HG02852 (cell line): ENCODE measurements around the gene MAP2K1.
A peak's percentile ranks its signal among the peaks of the same experiment; 100 is the strongest.
"Not testable (repeated sequence)": the region's sequence is repeated elsewhere in the genome, so short reads cannot be mapped to it uniquely, and the experiment has no call there.

Experiments used
- ATAC-seq: cut with Tn5 transposase; IDR thresholded peaks from one replicate; pipeline ENCODE4 v1.9.1; 2021; ENCODE audit warnings: mild to moderate bottlenecking, moderate library complexity; ENCODE audit not compliant: unreplicated experiment

Gene MAP2K1

DNA sequence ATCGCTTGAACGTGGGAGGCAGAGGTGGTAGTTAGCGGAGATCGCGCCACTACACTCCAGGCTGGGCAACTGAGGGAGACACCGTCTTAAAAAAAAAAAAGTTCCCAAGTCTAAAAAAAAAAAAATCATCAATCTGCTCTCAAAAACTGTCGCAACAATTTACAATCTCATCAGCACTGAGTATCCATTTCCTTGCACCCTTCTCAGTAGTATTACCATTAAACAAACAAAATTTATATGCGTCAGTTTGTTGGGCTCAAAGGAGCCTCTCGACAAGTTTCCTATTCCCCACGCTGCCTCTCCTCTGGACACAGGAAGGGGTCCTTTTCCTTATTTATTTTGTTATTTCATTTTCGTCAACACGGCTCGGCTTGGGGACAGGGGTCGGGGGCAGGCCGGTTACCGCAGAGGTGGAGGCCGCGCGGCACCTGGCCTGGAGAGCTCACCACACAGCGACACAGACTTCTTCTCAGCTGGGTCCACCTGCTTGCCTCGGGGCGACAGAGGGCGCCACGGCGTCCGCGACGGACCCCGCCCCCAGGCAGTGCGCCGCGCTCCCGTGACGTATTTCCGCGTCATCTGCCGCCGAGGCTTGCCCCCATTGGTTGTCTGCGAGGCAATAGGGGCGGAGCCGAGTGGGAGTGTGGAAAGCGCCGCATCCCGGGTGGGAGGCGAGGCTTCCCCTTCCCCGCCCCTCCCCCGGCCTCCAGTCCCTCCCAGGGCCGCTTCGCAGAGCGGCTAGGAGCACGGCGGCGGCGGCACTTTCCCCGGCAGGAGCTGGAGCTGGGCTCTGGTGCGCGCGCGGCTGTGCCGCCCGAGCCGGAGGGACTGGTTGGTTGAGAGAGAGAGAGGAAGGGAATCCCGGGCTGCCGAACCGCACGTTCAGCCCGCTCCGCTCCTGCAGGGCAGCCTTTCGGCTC, at the start of gene MAP2K1:
Gene MAP2K1, plus strand, starts transcription at position 709 of the 920 bp plus-strand sequence. CDS start 436 bp downstream, outside the sequence.
- peak; percentile 74 for ATAC-seq

GRCh38 chr15:66348530-66348929, 38.2 kb upstream of the MAP2K1 start:
- ATAC-seq = not testable (repeated sequence)

DNA sequence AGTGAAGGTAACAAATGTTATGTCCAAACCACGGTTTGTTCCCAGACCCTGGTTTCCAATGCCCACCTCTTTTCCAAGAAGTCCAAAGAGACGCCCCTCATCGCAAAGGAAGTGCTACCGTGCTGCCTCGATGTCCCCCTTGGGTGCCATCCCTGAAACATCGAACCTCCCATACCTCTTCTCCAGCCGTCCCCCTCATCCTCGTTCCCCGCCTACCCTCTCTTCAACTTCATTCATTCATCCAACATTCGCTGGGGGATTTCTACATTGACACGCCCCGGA, 30.7 kb upstream of the MAP2K1 start:
- ATAC-seq = peak; percentile 10

DNA sequence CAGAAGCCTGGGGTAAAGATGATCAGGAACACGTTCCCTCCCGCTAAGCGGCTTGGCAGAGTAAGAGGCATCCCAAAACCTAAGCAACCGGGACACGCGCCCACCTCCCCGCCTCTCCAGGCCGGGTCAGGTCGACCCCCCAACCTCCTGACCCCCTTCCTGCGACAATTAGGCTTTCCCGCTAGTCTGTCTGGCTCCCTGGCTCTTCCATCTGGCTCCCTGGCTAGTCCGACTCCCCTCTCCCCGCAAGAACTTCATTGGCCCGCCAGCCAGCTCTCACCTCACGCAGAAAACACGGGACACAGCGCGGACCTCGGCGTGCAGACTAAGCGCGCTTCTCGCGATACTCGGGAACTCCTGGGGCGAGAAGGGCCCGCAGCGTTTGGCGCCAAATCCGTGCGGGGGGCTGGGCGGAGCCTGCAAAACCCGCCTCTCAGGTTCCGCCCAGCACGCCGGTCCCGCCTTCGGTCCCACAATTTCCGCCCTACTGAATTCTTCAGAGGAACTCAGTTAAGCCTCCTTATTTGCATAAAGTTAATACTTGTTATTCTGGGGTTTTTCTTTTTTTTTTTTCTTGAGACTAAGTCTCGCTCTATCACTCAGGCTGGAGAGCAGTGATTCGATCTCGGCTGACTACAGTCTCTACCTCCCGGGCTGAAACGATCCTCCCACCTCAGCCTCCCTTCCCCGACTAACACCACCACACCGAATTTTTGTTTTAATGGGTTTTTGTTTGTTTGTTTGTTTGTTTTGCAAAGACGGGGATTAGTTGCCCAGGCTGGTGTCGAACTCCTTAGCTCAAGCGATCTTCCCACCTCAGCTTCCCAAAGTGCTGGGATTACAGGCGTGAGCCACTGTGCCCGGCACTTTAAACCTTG, 30.1 kb upstream of the MAP2K1 start, which contains the start of gene TIPIN:
Gene TIPIN, minus strand, starts transcription at position 327 of the 878 bp plus-strand sequence. CDS start 3,738 bp downstream, outside the sequence.
- peak; percentile 87 for ATAC-seq

- ATAC-seq = no peak
These were observed 27.0 kb upstream of the MAP2K1 start for GRCh38 chr15:66359740-66360139.

DNA sequence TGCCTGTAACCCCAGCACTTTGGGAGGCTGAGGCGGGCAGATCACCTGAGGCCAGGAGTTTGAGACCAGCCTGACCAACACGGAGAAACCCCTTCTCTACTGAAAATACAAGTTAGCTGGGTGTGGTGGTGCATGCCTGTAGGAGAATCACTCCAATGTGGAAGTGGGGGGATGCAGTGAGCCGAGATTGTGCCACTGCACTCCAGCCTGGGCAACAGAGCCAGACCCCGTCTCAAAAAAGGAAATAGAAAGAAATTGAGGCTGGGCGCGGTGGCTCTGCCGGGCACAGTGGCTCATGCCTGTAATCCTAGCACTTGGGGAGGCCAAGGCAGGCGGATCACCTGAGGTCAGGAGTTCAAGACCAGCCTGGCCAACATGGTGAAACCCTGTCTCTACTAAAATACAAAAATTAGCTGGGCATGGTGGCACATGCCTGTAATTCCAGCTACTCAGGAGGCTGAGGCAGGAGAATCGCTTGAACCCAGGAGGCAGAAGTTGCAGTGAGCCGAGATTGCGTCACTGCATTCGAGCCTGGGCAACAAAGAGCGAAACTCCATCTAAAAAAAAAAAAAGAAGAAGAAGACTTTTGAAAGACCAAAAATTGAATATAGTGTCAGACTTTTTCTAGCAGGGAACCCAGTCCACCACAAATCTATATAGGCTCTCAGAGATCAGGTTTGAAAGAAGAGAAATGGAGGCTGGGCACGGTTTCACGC, 24.8 kb upstream of the MAP2K1 start:
- ATAC-seq = not testable (repeated sequence)

DNA sequence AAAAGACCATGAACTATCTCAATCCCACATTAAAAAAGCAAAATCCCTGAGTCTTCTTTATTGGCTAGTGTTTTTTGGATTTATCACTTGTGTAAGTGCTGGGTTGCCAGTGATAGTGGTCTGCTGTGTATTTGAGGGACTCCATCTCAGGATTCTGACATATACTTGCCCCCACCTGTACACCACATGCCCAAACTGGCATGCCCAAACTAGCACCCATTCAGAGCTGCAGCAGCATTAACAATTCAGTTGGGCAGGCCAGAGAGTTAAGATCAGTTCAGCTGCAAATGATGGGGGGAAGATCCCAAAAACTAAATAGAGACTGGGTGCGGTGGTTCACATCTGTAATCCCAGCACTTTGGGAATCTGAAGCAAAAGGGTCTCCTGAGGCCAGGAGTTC, 23.9 kb upstream of the MAP2K1 start:
- no peak for ATAC-seq

DNA sequence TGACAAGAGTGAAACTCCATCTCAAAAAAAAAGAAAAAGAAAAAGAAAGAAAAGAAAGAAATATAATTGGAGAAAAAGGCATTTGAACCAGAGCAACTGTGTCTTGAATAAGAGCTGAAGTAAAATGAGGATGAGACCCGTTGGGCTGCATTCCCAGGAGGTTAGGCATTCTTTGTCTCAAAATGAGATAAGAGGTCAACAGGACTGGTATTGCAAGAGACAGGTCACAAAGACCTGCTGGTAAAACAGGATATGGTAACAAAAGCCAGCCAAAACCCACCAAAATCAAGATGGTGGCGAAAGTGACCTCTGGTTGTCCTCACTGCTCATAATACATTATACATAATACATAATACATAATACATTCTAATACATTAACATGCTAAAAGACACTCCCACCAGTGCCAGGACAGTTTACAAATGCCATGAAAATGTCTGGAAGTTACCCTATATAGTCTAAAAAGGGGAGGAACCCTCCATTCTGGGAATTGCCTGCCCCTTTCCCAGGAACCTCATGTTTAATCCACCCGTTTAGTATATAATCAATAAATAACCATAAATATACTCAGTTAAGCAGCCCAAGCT, 21.7 kb upstream of the MAP2K1 start:
- no peak for ATAC-seq

DNA sequence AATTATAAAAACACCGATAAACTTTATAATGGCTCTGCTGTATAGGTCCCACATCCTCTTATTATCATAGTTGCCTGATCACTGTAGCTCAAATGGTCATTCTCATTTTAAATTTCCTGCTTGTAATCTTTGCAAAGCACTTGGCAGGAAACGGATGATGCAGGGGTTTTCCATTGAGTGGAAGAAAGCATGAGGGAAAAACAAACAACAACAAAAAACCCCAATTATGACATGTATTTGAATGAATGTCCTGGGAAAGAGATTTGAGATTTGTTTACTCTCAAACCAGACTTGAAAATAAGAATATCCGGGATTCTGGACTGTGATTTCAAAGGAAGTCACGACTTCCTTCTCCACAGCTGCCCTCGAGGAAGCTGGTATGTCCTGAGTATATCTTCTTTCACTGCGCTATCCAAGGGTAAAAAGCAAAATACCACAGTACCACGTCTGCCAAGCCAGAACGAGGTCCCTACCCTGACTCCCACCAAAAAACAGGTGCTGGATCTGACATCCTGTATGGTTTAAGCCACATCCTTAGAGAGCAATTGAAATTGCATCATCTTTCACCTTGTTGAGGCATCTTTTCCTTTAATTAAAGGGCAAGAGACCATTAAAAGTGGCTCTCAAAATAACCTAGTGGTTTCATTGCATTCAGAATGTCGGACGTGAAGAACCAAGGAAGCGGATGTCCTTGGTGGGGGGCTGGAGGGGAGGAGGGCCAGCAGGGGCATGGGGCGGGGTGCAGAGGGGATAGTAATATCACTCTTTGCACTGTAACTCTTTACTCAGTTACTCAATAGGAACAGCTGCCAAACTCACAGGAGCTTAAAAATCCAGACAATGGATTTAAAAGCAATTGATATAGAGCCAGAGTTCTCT, 16.7 kb upstream of the MAP2K1 start:
- no peak for ATAC-seq

DNA sequence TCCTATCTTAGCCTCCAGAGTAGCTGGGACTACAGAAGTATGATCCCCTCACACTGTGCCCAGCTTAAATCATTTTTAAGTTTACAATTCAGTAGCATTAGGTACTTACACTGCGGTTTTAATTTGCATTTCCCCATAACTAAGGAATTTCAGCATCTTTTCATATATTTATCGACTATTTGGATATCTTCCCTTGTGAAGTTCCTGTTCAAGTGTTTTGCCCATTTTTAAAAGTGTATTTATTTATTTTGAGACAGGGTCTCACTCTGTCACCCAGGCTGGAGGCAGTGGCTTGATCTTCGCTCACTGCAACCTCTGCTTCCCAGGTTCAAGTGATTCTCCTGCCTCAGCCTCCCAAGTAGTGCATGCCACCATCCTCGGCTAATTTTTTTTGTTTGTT, 12.5 kb upstream of the MAP2K1 start:
- ATAC-seq = no peak

DNA sequence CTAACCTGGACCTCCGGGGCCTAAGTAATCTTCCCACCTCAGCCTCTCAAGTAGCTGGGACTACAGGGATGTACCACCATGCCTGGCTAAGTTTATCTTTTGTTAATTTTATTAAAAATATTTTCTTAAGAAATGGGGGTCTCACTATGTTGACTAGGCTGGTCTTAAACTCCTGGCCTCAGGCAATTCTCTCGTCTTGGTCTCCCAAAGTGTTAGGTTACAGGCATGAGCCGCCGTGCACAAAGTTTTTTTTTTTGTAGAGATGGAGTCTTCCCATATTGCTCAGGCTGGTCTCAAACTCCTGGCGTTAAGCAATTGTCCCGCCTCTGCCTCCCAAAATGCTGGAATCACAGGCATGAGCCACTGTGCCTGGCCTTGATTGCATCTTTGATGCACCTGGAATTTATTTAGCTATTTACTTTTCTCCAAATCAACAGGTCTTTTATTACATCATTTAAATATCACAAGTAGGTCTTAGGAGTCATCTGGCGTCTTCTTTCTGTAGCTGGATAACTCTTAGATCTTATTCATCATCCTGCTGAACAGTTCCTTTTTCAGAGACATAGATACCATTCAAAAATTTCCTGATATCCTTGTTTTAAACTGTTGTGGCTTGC, 7.8 kb upstream of the MAP2K1 start:
- ATAC-seq = no peak

GRCh38 chr15:66381376-66381775, 5.3 kb upstream of the MAP2K1 start:
- not testable (repeated sequence) for ATAC-seq

- ATAC-seq = peak; percentile 18
These were observed 691 bp downstream of the MAP2K1 start for GRCh38 chr15:66387163-66388042.

DNA sequence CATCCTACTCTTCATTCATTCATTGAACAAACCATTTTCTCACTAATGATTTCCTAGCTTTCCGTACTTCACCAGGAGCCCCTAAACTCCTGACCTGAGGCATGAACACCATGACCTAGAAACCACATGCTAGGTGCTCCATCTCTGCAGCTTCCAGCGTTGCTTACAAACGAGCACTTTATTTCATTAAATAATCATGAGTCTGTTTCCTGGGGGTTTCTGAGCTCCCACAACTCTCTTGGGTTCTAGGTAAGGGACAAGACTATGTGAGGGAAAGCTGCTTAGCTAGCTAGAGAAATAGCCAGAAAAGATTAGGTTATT, 1.3 kb downstream of the MAP2K1 start:
- no peak for ATAC-seq

DNA sequence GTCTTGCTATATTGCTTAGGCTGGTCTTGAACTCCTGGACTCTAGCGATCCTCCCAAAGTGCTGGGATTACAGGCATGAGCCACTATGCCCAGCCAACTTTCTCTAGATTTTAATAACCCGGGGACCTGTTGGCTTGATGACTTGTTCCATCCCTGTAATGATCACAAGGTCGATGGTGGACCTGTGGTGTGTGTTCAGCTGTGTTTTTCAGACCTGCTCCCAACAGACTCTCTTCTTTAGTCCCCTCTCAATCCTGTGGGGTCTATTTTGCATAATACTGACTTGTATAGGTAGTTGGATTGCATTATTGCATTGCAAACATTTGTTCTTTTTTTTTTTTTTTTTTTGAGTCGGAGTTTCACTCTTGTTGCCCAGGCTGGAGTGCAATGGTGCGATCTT, 1.9 kb downstream of the MAP2K1 start:
- ATAC-seq = no peak

DNA sequence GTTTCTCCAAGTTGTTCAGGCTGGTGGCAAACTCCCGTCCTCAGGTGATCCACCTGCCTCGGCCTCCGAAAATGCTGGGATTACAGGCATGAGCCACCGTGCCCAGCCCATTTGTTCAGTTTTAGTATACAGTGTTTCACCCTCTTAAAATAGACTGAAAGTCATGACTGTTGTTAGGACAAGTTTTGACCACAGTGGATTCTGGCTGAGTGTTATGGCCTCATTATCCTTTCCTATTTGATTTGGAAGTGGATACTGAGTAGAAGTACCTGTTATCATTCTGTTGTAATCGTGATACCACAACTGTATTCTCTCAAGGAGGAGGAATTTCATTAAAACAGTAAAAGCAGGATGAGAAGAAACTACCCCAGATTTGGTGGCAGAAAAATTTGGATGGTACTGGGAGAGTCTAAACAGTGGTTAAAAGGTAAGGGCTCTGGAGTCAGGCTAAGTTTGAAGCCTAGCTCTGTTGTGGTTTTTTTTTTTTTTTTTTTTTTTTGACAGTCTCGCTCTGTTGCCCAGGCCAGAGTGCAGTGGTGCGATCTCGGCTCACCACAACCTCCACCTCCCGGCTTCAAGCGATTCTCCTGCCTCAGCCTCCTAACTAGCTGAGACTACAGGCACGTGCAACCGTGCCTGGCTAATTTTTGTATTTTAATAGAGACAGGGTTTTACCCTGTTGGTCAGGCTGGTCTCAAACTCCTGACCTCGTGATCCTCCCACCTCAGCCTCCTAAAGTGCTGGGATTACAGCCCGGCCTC, 2.6 kb downstream of the MAP2K1 start:
- no peak for ATAC-seq

- no peak for ATAC-seq
These were observed 3.2 kb downstream of the MAP2K1 start for GRCh38 chr15:66389859-66390381.

- ATAC-seq = peak; percentile 30
These were observed 4.0 kb downstream of the MAP2K1 start for GRCh38 chr15:66390678-66391077.
